Aorta (tissue), 5 donors: Measurements from ENCODE around the gene MYCBP2. TPM values are rescaled to one million over a fixed set of nuclear protein-coding genes. Genes with fewer than 3 reads are reported as not detected.

Source experiments
- ATAC-seq: fragments of 200-7000 bp; cut with Tn5 transposase; one replicate; pipeline ENCODE4 v1.9.1; 2022; ENCODE audit warnings: moderate library complexity; ENCODE audit not compliant: low FRiP score
- DNase-seq, 2 donors: peaks; one replicate each; pipeline ENCODE4 v3.0.0-alpha.2; 2020
- H3K27ac ChIP-seq, 2 donors: one replicate each; pipeline ENCODE4 v1.5.1; 2013; ENCODE audit warnings: low read length in 2 of 2, mild to moderate bottlenecking in 2 of 2, moderate library complexity in 2 of 2, control low read depth in 1 of 2, inconsistent platforms in 1 of 2, low read depth in 1 of 2
- H3K27me3 ChIP-seq, 2 donors: one replicate each; pipeline ENCODE4 v1.6.1; 2013; ENCODE audit warnings: control low read depth in 1 of 2, low read length in 1 of 2, mild to moderate bottlenecking in 1 of 2, moderate library complexity in 1 of 2; ENCODE audit not compliant: insufficient read depth in 2 of 2, control insufficient read depth in 1 of 2
- H3K36me3 ChIP-seq, 2 donors: one replicate each; pipeline ENCODE4 v1.6.1; 2013; ENCODE audit warnings: control low read depth in 1 of 2, low read length in 1 of 2, mild to moderate bottlenecking in 1 of 2; ENCODE audit not compliant: insufficient read depth in 2 of 2, control insufficient read depth in 1 of 2
- H3K4me1 ChIP-seq, 2 donors: one replicate each; pipeline ENCODE4 v1.6.1; 2013; ENCODE audit warnings: low read length in 2 of 2, control low read depth in 1 of 2, mild to moderate bottlenecking in 1 of 2, moderate library complexity in 1 of 2; ENCODE audit not compliant: insufficient read depth in 2 of 2, control insufficient read depth in 1 of 2
- H3K4me3 ChIP-seq, 2 donors: one replicate each; pipeline ENCODE4 v1.5.1; 2013; ENCODE audit warnings: low read length in 2 of 2, control low read depth in 1 of 2, mild to moderate bottlenecking in 1 of 2
- H3K9me3 ChIP-seq: one replicate; pipeline ENCODE4 v1.6.1; 2013; ENCODE audit warnings: mild to moderate bottlenecking, low read length; ENCODE audit not compliant: control insufficient read depth
- WGBS, 2 donors: extraction: QIAGEN DNeasy Blood & Tissue Kit; methylation state at CpG; one replicate each; pipeline ENCODE4 v1.1.7; 2013; 5-methylcytosine and 5-hydroxymethylcytosine counted together
- intact Hi-C, 2 donors: fragments of 100-400 bp; cut with DNase I; formaldehyde crosslinking; loops; one replicate each; pipeline versions ENCODE4 v1.14.2 to v1.15.0; 2022
- polyA plus RNA-seq, 2 donors: library from polyadenylated mRNA; stranded (reverse); fragments of 200-250 nt; gene quantifications; one replicate each; pipeline ENCODE4 v1.2.3, GENCODE V29; 2013
- total RNA-seq, 2 donors: library from RNA; stranded (reverse); fragmentation: NEBNext Ultra II Directional; extraction: Animal tissue kit (Norgen Biotek cat#: 25700); gene quantifications; one replicate each; pipeline ENCODE4 v1.2.1, GENCODE V29; 2021
- donor health status: healthy with polysubstance abuse.
- donor health status: Bipolar disorder and iron deficiency.
- donor health status: DM: no; HTN: no; CAD: no.
- donor health status: DM: no; HTN: no; CAD: no.
- donor health status: DM: yes; HTN: yes; CAD: no.

Gene MYCBP2
- total and polyA plus RNA-seq, 4 donors: 8.1 to 166 (median 96.1) TPM

- Histone ChIP-seq H3K27me3 (no peaks in the 10 kb centered on the region), H3K36me3 (peaks cover 0 to 5% of the 10 kb centered on the region in 2 donors), H3K4me1 (no peaks in the 10 kb centered on the region), H3K9me3 (no peaks in the 10 kb centered on the region), H3K27ac (no peak overlapping the region), H3K4me3 (no peak overlapping the region)
- no peak for DNase-seq
- no peak for ATAC-seq
- WGBS, 2 donors: 90 to 93% methylated on average over 5 of the region's 5 CpGs
- intact Hi-C loops: no loop called here
These were observed 96.3 kb downstream of the MYCBP2 start for GRCh38 chr13:77230560-77230959.

- Histone ChIP-seq H3K27ac (no peak overlapping the region), H3K36me3 (peaks cover 0 to 2% of the 10 kb centered on the region in 2 donors), H3K9me3 (no peaks in the 10 kb centered on the region), H3K4me1 (no peaks in the 10 kb centered on the region), H3K4me3 (no peak overlapping the region), H3K27me3 (no peaks in the 10 kb centered on the region)
- no peak for DNase-seq
- intact Hi-C loops: no loop called here
- no peak for ATAC-seq
These were observed 100.9 kb downstream of the MYCBP2 start for GRCh38 chr13:77225946-77226345.

GRCh38 chr13:77222909-77223308 lies 104.0 kb downstream of the MYCBP2 start:
- no peak overlapping the region for H3K4me3 ChIP-seq
- no peaks in the 10 kb centered on the region for H3K9me3 ChIP-seq
- WGBS, 2 donors: 77 to 86% methylated on average over 3 of the region's 3 CpGs
- no peaks in the 10 kb centered on the region for H3K4me1 ChIP-seq
- H3K36me3 ChIP-seq: no peaks in the 10 kb centered on the region
- DNase-seq (no peak), ATAC-seq (no peak)
- no peak overlapping the region for H3K27ac ChIP-seq
- intact Hi-C loops: no loop called here
- no peaks in the 10 kb centered on the region for H3K27me3 ChIP-seq

GRCh38 chr13:77222000-77222690 lies 104.7 kb downstream of the MYCBP2 start:
- 66 to 73% methylated on average over 3 of the region's 3 CpGs for WGBS, 2 donors
- H3K4me1 ChIP-seq: no peaks in the 10 kb centered on the region
- no peak for ATAC-seq

GRCh38 chr13:77219401-77219800 lies 107.5 kb downstream of the MYCBP2 start:
- H3K36me3 ChIP-seq: peaks cover 0 to 3% of the 10 kb centered on the region in 2 donors

More at GRCh38 chr13:77222000-77222690, 104.7 kb downstream of the MYCBP2 start:
- Histone ChIP-seq H3K36me3 (no peaks in the 10 kb centered on the region), H3K4me3 (no peak overlapping the region), H3K27ac (no peak overlapping the region), H3K9me3 (no peaks in the 10 kb centered on the region), H3K27me3 (no peaks in the 10 kb centered on the region)
- intact Hi-C loops: no loop called here
- DNase-seq: no peak

GRCh38 chr13:77218274-77218673 lies 108.6 kb downstream of the MYCBP2 start:
- Histone ChIP-seq H3K4me3 (no peak overlapping the region), H3K9me3 (no peaks in the 10 kb centered on the region), H3K4me1 (no peaks in the 10 kb centered on the region), H3K36me3 (peaks cover 3 to 5% of the 10 kb centered on the region in 2 donors), H3K27ac (no peak overlapping the region), H3K27me3 (no peaks in the 10 kb centered on the region)
- 73 to 78% methylated on average over 4 of the region's 4 CpGs for WGBS, 2 donors
- DNase-seq (no peak), ATAC-seq (no peak)
- intact Hi-C loops: no loop called here

More at GRCh38 chr13:77219401-77219800, 107.5 kb downstream of the MYCBP2 start:
- WGBS, 2 donors: 92% methylated on average over 2 of the region's 2 CpGs
- DNase-seq (no peak), ATAC-seq (no peak)
- Histone ChIP-seq H3K9me3 (no peaks in the 10 kb centered on the region), H3K27ac (no peak overlapping the region), H3K4me1 (no peaks in the 10 kb centered on the region), H3K27me3 (no peaks in the 10 kb centered on the region), H3K4me3 (no peak overlapping the region)
- intact Hi-C loops: no loop called here

GRCh38 chr13:77215543-77215942 lies 111.4 kb downstream of the MYCBP2 start:
- no peak overlapping the region for H3K4me3 ChIP-seq
- no peaks in the 10 kb centered on the region for H3K9me3 ChIP-seq
- peaks cover 5 to 6% of the 10 kb centered on the region in 2 donors for H3K36me3 ChIP-seq
- no peaks in the 10 kb centered on the region for H3K27me3 ChIP-seq
- H3K27ac ChIP-seq: no peak overlapping the region
- 94 to 95% methylated on average over 2 of the region's 2 CpGs for WGBS, 2 donors
- intact Hi-C loops: no loop called here
- H3K4me1 ChIP-seq: no peaks in the 10 kb centered on the region
- DNase-seq: no peak
- no peak for ATAC-seq

- WGBS, 2 donors: 84 to 86% methylated on average over 5 of the region's 5 CpGs
- H3K4me3 ChIP-seq: no peak overlapping the region
- no peaks in the 10 kb centered on the region for H3K4me1 ChIP-seq
- no peak overlapping the region for H3K27ac ChIP-seq
- ATAC-seq (no peak), DNase-seq (no peak)
- H3K27me3 ChIP-seq: no peaks in the 10 kb centered on the region
- peaks cover 5 to 6% of the 10 kb centered on the region in 2 donors for H3K36me3 ChIP-seq
- intact Hi-C loops: no loop called here
- no peaks in the 10 kb centered on the region for H3K9me3 ChIP-seq
These were observed 113.2 kb downstream of the MYCBP2 start for GRCh38 chr13:77213644-77214043.

GRCh38 chr13:77207943-77208342 lies 119.0 kb downstream of the MYCBP2 start:
- H3K27ac ChIP-seq: no peak overlapping the region
- WGBS, 2 donors: 71 to 83% methylated on average over 1 of the region's 1 CpG
- ATAC-seq (no peak), DNase-seq (no peak)
- intact Hi-C loops: no loop called here
- H3K9me3 ChIP-seq: no peaks in the 10 kb centered on the region
- no peak overlapping the region for H3K4me3 ChIP-seq
- no peaks in the 10 kb centered on the region for H3K4me1 ChIP-seq
- H3K27me3 ChIP-seq: no peaks in the 10 kb centered on the region
- H3K36me3 ChIP-seq: peaks cover 1 to 2% of the 10 kb centered on the region in 2 donors
